GM18873 (cell line): ENCODE data around the gene SLC16A11.
A peak's percentile ranks its signal among the peaks of the same experiment; 100 is the strongest.

Source experiments
- ATAC-seq: cut with Tn5 transposase; IDR thresholded peaks from one replicate; pipeline ENCODE4 v1.9.1; 2021; ENCODE audit warnings: mild to moderate bottlenecking, moderate library complexity, moderate number of reproducible peaks; ENCODE audit not compliant: unreplicated experiment, low FRiP score

Gene SLC16A11

DNA sequence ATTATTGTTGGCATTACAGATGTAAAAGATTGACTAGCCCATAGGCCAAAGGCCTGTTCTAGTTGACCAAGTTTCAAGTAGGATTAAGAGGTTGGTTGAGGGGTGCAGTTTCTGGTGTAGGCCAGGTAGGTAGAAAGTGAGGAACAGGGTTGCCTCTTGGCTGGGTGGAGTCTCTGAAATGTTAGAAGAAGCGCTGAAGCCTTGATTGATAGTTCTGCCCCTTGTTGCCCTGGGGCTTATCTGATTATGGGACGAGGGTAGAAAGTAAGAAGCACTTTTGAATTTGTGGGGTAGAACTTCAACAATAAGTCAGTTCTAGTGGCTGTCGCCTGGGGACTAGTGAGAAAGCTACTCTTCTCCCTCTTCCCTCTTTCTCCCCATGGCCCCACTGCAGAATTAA, 14.8 kb downstream of the SLC16A11 start:
- no peak for ATAC-seq

DNA sequence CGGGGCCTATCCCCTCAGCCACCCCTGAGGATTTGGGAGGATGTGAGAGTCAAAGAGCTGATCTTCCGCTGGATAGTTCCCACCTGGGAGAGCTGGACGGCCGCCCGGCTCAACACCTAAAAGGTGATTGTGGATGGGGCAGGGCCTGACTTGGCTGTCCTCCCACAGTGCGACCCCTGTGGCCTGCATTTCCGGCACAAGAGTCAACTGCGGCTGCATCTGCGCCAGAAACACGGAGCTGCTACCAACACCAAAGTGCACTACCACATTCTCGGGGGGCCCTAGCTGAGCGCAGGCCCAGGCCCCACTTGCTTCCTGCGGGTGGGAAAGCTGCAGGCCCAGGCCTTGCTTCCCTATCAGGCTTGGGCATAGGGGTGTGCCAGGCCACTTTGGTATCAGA, 16.6 kb downstream of the SLC16A11 start:
- no peak for ATAC-seq

DNA sequence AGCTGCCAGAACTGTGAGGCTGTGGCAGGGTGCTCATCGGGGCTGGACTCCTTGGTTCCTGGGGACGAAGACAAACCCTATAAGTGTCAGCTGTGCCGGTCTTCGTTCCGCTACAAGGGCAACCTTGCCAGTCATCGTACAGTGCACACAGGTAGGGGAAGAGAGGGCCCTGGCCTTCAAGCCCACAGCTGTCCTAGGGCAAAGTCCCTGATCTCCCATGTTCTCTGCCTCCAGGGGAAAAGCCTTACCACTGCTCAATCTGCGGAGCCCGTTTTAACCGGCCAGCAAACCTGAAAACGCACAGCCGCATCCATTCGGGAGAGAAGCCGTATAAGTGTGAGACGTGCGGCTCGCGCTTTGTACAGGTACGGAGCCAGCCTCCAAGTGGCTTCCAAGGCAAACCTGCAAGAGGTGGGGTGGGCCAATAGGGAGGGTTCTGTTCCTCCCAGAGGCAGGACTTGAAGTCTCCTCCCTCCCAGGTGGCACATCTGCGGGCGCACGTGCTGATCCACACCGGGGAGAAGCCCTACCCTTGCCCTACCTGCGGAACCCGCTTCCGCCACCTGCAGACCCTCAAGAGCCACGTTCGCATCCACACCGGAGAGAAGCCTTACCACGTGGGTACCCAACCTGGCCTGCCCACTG, 17.3 kb downstream of the SLC16A11 start:
- ATAC-seq: no peak

DNA sequence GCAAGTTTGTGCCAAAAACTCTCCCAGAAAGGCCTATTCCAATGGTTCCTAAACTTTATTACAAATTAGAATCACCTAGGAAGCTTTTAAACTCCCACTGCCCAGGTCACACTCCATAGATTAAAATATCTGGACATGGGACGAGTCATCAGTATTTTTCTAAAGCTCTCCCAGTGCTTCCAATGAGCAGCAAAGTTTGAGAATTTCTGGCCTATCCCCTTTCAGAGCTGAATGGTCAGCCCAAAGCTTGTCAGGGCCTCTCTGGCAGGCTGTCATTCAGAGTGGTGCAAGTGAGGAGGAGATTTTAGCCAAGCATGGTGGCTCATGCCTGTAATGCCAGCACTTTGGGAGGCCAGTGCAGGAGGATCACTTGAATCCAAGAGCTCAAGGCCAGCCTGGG, 18.6 kb downstream of the SLC16A11 start:
- no peak for ATAC-seq

DNA sequence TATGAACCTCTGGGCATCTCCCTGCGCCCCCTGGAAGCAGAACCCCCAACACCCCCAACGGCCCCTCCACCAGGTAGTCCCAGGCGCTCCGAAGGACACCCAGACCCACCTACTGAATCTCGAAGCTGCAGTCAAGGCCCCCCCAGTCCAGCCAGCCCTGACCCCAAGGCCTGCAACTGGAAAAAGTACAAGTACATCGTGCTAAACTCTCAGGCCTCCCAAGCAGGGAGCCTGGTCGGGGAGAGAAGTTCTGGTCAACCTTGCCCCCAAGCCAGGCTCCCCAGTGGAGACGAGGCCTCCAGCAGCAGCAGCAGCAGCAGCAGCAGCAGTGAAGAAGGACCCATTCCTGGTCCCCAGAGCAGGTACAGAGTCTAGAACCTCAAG, 19.5 kb downstream of the SLC16A11 start:
- no peak for ATAC-seq

DNA sequence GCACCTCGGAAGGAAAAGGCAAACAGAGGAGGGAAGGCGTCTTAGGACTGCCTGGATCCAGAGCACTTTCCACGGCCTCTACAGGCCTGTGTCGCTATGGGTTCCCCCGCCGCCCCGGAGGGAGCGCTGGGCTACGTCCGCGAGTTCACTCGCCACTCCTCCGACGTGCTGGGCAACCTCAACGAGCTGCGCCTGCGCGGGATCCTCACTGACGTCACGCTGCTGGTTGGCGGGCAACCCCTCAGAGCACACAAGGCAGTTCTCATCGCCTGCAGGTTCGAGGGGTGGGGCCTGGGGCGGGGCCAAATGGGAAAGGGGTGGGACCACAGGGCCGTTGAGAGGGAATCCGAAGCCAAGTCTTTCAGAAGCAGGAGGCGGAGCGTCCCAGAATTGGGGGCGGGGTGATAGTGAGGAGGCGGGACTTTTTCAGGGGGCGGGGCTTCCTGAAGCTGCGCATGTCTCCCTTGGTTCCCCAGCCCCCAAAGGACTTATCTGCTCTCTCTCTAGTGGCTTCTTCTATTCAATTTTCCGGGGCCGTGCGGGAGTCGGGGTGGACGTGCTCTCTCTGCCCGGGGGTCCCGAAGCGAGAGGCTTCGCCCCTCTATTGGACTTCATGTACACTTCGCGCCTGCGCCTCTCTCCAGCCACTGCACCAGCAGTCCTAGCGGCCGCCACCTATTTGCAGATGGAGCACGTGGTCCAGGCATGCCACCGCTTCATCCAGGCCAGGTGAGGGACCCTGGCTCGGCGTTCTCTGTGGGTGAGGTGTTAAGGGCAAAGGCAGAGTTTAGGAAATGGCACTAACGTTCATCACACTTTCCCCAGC, 20.1 kb downstream of the SLC16A11 start:
- ATAC-seq: no peak

DNA sequence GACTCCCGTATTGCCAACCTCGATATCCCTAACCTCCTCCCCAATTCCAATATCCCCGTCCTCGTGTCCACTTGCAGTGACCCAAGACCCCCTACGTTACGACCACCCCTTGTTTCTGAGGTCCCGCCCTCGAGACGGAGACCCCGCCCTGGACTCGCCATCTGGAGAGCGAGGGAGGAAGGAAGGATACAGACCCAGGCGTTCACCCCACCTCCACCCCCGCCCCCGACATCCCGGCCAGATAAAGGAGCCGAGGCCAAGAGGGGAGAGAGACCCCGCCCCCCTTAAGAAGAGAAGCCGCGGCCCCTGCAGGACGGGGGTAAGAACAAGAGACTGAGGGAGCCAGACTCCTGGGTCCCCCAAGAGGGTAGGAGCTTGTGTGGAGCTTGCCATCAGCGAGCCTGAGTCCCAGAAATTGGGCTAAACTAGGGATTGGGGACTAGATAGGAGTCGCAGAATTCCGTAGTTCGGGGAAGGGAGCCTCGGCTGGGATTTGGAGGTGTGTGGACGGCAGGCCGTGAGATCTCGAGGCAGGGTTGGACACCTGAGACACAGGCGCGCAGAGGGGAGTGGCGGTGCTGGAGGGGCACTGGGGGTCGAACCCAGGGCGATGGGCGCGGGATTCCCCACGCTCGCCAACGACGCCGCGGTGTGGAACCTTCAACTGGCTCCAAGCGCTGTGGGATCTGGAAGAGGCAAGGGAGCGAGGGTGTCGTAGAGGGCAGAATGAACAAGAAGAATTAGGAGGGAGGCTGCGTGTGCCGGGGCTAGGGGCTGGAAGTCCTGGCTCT, 20.9 kb downstream of the SLC16A11 start, which contains the start of gene BCL6B:
Gene BCL6B, plus strand, starts transcription at position 270 of the 791 bp plus-strand sequence. CDS start 622 bp downstream, outside the sequence.
- no peak for ATAC-seq

DNA sequence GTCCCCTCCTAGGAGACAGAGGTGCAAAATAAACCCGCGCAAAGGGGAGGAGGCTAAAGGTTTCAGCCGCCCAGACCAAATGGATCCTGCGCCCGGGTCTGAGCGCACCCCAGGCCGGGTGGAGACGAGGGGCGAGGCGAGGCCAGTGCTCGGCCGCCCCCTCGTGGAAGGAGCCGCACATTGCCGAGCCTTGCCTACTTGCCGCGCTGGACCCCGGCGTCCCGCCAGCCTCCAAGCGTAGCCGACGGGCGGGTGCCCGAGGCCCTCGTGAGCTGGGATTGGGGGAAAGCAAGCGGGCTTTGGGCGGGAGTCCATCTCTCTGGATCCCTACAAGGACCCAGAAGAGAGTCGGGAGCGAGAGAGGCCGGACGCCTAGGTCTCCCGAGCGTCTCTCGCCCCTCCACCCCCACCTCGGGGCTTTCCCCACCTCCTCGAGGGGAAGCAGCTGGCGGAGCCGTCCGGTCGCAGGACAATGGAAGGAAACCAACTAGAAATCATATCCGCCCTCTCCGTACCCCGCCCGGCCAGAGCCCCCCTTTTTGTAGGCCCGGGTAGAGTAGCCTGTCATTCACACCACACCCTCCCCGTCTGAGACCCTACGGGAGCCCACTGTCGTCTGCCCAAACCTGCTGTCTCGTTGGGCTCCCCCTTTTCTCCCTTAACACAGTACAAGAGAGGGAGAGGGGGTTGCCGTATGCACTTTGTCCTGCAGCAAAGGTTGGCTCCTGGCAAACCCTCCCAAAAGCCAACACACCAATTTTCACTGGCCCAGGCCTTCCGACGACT, 21.7 kb downstream of the SLC16A11 start:
- no peak for ATAC-seq

DNA sequence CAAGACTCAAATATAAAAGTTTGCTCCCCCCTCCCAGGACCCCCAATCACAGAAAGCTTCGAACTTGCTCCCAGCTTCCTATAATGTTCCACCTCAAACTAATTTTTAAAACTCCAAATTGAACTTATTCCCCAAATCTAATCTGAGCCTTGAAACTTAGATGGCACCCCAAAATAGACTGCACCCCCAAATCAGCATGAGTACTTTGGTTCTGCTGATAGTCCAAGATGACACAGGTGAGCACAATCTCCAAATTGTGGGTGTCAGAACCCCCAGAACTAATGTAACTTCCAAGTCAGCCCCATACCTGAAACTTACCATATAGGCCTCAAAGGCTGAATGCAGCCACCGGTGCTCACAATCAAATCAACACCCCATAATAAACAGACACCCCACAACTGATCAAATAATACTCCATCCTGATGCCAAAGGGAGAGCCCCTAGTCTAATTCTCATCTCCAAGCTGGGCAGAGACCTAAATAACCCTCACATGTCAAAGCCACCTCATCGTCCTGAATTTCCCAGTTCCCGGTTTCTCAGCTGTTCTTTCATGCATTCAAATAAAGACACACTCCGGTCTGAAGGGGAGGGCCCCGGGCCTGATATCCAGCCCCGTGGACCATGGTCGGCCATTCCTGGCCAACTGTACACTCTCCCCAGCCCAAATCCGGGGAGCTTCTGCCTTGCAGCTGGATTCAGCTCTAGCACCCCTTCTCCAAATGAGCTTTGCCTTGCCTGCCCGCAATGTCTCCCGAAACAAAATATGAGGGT, 22.8 kb downstream of the SLC16A11 start:
- ATAC-seq: no peak

DNA sequence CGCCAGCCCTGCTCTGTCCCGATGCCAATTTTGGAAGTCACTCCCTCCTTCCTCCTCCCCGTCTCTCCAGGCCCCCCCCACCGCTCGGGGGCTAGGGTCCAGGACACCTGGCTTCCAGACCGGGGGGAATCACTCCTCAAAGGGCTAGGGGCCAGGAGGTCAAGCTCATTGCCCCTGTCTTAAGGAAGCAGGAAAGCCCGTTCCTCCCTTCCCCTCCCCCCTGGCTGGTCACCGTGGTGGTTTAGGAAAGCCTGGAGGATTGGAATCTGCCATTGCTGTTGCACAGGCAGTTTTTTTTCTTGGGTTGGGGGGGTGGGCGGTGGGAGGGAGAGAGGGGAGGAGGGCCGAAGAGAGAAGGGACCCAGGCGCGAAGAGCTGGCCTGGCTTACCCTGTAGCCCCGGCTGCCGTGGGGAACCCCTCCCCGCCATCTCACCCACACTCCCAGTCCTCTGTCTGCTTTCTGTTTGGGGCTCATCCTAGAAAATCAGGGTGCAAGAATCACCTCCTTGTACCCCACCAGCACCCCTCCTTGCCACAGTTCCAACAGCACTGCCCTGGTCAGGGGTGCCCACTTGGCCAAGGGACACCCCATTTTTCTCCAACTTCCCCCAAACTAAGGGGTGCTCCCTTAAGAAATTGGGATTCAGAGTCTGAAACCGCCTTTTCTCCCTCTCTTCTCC, 23.9 kb downstream of the SLC16A11 start:
- no peak for ATAC-seq

DNA sequence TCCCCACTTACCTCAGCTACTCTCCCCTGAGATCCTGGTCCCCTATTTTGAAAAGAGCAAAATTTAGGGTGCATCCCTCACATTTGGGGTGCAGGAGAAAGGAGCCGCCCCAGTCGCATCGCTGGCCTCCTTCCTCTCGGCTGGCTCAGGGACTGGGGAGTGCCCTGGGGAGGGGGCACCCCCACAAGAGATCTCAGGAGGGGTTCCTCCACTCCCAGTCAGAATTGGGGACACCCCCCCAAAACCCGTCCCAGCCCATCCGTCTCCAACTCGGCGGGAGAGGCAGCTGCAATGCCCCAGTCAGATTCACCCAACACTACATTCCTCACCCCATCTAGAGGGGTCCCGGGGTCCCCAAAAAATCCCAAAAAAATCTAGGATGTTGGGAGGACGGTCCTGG, 24.5 kb downstream of the SLC16A11 start:
- no peak for ATAC-seq

DNA sequence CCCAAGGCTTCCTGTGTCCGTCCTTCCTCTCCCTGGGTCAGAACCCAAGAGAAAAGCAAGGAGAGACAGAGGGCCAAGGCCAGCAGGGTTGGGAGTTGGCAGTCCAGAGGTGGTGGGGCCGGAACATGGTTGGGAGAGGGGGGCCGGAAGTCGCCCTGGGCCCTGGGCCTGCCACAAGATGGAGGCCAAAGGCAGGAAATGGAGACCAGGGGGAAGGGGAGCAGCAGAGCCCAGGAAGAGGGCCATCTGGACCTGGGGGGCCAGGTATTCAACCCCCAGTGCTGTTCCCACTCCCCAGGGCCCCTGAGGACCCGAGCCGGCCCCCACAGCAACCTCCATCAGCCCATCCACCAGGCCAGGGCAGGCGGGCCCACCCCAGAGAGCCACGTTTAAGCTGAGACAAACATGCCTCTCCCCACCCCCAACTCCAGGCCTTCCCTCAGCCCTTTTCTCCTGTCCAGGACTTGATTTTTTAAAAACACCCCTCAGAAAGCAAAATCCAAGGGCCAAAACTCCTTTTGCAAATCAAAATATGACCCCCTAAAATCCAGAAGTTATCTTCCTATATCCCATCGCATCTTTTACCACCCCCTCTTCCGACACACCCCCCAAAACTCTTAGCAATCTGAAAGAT, 25.4 kb downstream of the SLC16A11 start:
- ATAC-seq: no peak

DNA sequence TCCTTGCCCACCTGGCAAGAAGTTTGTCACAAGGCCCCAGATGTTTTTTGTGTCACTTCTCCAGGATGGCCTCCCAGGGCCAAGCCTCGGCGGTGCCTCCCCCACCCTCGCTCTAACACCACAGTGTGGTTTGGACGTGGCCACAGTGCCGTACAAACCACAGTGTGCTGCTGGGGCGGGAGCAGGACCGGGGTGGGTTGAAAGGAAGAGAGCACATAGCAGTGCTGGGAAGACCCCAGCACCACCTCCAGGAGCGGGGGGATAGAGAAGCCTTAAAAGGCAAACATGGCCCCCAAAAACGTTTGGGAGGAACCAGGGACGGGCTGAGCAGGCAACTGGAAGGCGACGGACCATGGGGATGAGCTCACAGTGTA, 26.1 kb downstream of the SLC16A11 start:
- ATAC-seq: no peak

DNA sequence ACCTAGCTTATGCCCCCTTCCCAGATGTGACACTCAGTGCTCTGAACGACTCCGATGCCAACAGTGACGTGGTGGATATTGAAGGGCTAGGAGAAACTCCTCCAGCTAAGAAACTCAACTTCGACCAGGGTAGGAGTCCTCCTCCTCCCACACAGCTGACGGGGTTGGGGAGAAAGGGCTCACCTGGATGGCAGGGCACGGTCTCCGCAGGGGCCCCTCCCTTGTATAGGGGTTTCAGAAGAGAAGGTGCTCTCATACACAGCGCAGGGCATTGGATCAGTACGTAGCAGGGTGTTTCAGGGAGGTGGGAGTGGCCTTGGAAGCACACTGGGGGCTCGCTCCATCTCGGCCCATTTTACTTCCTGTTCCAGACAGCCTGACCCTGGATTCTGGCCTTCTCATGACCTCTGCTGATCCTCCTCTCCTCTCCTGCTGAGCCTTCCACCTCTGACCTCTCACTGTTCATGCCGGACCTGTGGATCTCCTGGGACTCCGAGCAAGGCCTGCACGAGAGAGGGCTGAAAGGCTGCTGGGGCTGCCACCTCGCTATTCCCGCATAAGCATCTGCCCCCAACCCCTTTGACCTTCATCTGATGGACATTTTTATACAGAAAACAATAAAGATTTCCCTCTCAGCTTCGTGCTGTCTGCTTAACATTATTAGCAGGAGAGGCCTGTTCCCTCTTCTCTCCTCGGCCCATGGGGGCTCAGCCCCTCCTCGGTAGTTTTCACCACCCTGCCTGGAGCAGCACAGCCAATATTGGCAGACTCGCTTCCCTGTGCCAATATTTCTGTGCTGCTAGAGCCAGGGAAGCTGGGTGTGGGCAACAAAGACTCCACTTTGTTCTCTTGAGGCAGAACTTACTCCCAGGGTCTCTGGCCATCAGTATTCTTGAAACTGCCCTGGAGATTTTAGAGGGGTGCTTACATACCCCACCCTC, 26.7 kb downstream of the SLC16A11 start:
- no peak for ATAC-seq

DNA sequence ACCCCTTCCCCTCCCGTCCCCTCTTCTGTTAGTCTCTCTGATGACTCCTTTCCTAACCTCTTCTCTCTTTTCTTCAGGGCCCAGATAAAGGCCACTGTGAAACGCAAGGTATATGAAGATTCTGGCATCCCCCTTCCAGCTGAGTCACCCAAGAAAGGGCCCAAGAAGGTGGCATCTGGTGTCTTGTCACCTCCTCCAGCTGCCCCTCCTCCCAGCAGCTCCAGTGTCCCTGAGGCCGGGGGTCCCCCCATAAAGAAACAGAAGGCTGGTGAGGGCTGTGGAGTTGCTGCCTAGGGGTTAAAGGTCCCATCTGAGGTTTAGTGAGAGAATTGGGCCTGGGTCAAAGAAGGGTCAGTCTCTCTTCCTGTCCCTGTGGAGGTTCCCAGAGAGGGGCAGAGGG, 27.5 kb downstream of the SLC16A11 start:
- no peak for ATAC-seq

DNA sequence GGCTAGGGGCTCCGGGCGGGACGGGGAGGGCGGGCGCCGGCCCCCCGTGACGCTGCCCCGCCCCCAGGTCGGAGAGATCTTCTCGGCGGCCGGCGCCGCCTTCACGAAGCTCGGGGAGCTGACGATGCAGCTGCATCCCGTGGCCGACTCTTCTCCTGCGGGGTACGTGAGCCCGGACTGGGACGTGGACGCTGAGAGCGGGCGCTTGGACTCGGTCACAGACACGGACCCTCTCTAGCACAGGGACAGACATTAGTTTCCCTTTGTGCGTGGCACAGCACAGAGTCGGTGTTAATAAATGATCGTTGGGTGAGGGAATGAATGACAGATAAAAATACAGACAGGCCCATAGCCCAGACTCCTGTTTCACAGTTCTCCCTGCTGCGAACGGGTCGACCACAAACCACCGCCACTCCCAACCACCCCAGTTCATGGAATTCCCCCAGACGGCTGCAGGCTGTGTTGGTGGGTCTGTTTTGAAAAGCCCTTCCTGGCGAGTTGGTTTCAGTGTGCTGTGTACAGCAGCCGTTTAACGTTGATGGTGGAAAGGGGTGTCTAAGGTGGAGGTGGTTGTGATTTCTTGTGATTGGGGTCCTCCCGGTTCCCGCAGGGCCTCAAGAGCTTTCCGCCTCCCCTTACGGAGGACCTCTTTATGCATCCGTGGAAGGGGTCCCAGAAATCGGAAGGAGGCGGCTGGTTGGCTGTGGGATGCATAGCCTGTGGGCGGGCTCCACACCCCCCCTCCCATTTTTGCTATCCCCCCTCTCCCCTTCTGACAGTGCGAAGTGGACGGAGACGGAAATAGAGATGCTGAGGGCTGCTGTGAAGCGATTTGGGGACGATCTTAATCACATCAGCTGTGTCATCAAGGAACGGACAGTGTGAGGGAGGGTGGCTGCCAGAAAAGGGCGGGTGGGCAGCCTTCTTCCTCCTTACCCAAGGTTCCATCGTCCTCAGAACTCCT, 28.6 kb downstream of the SLC16A11 start:
- peak; percentile 26 for ATAC-seq
